GM13977 (cell line): Measurements from ENCODE around the gene HDAC5.

ENCODE experiments used
- DNase-seq: peaks from one replicate; pipeline ENCODE4 v3.0.0; 2012; ENCODE audit warnings: low spot score
- in situ Hi-C: fragments of 300-500 bp; cut with MboI; formaldehyde crosslinking; loops from one replicate; pipeline ENCODE4 v1.12.0; 2022; ENCODE audit warnings: low sequenced_read_pairs, low pct_unique_long_range_greater_than_20kb, mixed read lengths, inconsistent platforms; ENCODE audit not compliant: unreplicated experiment
- TF ChIP-seq, protein P1 (sequence below): IDR thresholded peaks from 2 replicates; pipeline ENCODE4 v1.5.1; 2012; ENCODE audit warnings: mild to moderate bottlenecking, control low read depth; ENCODE audit not compliant: insufficient read depth; ENCODE audit errors: extremely low read depth, missing control alignments

The HDAC5 gene

GRCh38 chr17:44063704-44064639, 59.5 kb downstream of the HDAC5 start:
- TF ChIP-seq, protein P1, sequence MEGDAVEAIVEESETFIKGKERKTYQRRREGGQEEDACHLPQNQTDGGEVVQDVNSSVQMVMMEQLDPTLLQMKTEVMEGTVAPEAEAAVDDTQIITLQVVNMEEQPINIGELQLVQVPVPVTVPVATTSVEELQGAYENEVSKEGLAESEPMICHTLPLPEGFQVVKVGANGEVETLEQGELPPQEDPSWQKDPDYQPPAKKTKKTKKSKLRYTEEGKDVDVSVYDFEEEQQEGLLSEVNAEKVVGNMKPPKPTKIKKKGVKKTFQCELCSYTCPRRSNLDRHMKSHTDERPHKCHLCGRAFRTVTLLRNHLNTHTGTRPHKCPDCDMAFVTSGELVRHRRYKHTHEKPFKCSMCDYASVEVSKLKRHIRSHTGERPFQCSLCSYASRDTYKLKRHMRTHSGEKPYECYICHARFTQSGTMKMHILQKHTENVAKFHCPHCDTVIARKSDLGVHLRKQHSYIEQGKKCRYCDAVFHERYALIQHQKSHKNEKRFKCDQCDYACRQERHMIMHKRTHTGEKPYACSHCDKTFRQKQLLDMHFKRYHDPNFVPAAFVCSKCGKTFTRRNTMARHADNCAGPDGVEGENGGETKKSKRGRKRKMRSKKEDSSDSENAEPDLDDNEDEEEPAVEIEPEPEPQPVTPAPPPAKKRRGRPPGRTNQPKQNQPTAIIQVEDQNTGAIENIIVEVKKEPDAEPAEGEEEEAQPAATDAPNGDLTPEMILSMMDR, result no peak
- in situ Hi-C loops, result no loop called here
- DNase-seq, result no peak

DNA sequence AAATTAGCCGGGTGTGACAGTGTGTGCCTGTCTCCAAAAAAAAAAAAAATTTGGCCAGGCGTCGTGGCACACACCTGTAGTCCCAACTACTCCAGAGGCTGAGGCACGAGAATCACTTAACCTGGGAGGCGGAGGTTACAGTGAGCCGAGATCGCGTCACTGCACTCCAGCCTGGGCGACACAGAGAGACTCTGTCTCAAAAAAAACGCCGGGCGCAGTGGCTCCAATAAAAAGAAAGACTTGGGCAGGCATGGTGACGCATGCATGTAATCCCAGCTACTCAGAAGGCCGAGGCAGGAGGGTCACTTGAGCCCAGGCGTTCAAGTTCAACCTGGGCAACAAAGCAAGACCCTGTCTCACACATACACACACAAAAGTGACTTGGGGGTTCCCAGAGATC, 60.6 kb downstream of the HDAC5 start:
- DNase-seq, result no peak

DNA sequence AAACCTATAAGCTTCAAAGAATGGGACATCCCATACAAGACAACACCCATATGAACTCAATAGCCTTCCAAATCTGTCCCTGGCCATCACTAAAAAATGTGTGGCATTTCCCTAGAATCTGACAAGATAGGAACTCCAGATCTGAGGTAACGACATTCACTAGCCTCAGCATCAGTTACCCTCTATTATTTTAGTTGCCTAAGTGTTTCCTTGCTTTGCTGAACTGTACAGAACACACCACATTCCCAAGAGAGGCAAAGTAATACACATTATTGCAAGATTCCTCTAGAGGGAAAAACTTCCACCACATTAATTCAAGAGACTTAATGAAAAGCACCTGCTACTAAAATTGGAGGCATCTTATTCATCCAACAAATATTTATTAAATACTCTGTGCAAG, 62.0 kb downstream of the HDAC5 start:
- in situ Hi-C loops, result no loop called here
- TF ChIP-seq, protein P1, result no peak
- DNase-seq, result no peak

More for the DNA sequence above, 60.6 kb downstream of the HDAC5 start:
- in situ Hi-C loops, result no loop called here
- TF ChIP-seq, protein P1, result no peak

DNA sequence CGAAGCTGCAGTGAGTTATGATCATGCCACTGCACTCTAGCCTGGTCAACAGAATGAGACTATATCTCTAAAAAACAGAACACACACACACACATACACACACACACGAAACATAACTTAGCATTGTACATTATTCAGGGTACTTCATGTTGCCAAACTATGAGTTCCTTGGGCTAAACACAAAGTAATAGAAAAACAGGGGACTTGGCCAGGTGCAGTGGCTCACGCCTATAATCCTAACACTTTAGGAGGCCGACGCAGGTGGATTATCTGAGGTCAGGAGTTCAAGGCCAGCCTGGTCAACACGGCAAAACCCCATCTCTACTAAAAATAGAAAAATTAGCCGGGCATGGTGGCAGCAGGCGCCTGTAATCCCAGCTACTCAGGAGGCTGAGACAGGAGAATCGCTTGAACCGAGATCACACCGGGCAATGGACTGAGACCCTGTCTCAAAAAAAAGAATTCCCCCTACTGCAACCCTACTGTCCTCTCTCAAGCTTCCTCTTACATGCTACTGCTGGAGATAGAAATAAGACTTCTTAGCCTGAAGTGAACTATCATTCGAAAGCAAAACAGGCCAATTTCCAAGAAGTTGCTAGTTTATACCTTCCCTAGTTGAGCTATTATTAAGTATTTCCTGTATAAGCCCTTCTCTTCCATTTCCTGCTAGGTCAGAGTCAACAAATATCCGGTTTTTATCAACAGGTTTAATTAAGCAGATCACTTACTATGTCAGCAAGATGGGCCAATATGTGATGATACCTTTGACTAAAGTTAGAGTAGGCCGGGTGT, 64.1 kb downstream of the HDAC5 start:
- no peak for DNase-seq
- in situ Hi-C loops, result no loop called here
- TF ChIP-seq, protein P1, result no peak

DNA sequence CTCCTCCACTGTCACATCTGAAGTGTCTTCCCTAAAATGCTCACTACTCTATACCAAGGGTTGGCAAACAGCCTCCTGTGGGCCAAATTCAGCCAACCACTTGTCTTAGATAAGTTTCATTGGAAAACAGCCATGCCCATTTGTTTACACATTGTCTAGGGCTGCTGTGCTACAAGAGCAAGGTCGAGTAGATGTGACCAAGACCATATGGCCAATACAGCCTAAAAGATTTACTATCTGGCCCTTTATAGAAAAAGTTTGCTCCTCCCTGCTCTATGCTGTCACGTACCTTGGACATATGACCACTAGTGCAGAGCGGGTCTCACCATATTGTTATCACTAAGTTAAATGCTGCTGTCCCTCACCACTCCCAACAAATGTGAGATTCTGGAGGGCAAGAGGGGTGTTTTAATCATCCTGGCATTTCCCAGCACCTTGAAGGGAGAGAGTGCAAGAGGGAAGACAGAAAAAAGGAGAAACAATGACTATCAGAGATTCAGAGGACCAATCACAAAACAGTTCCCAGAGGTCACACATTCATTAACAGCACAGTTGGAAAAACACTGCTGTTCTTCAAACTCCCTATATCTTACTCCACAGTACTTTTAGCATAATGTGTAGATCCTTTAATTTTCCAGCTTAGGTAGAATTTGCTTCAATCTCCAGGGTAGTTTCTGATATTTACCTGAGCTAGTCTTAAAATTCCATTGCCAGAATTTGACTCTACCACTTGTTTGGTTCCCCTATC, 70.1 kb downstream of the HDAC5 start:
- no peak for DNase-seq
- TF ChIP-seq, protein P1, result no peak
- in situ Hi-C loops, result no loop called here
